ENCODE measurements around the gene RNF207.

RNF207 gene

DNA sequence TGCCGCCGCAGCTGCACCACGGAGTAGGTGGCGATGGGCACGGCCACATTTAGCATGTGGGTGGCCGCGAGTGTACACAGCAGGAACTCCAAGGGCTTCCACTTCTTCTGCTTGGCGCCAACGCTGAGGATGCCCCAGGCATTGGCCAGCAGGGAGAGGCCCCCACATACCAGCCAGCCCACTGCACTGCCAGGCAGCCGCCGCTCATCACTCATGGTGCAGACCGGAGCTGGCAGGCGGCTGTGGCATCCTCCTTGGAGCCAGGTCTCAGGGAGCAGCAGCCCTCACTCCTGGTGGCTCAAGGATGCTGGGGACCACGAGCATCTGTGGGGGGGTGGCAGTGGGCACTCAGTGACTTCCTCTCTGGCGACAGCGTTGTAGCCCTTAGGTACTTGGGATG is 48.8 kb downstream of the RNF207 start:
- POLR2A ChIA-PET: interaction anchor here (0.6 kb wide), 1 partner anchor 23 kb away, joined by 5 read pairs; no protein-coding TSS in a partner anchor
- H3K4me1 ChIP-seq (ENCODE audit: control insufficient read depth, insufficient read depth, low read length): no peaks in the 10 kb centered on the region
- H3K9me3 ChIP-seq (ENCODE audit: control insufficient read depth, insufficient read depth, low read depth, low read length): no peaks in the 10 kb centered on the region
- H3K36me3 ChIP-seq (ENCODE audit: control insufficient read depth in 2 of 2, insufficient read depth in 1 of 2, low read length in 2 of 2): peaks cover 0 to 13% of the 10 kb centered on the region in 2 experiments; a peak in 1 of 3 replicates
- TF ChIP-seq, protein P1, sequence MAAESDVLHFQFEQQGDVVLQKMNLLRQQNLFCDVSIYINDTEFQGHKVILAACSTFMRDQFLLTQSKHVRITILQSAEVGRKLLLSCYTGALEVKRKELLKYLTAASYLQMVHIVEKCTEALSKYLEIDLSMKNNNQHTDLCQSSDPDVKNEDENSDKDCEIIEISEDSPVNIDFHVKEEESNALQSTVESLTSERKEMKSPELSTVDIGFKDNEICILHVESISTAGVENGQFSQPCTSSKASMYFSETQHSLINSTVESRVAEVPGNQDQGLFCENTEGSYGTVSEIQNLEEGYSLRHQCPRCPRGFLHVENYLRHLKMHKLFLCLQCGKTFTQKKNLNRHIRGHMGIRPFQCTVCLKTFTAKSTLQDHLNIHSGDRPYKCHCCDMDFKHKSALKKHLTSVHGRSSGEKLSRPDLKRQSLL (tag by site-specific recombination; IDR thresholded peaks at IDR 0.05): peak; percentile 34; the same call in 1 of the 2 replicates
- no peak for TF ChIP-seq YY2 (tag by site-specific recombination; IDR thresholded peaks at IDR 0.05)
- H3K27ac ChIP-seq (ENCODE audit: extremely low read depth, low read depth, low read length): no peak overlapping the region
- CTCF ChIA-PET: interaction anchor here (2.7 kb wide), 1 partner anchor 7 kb away, joined by 23 read pairs; no protein-coding TSS in a partner anchor
- no peak overlapping the region for H3K4me3 ChIP-seq (ENCODE audit: low read depth, low read length)

DNA sequence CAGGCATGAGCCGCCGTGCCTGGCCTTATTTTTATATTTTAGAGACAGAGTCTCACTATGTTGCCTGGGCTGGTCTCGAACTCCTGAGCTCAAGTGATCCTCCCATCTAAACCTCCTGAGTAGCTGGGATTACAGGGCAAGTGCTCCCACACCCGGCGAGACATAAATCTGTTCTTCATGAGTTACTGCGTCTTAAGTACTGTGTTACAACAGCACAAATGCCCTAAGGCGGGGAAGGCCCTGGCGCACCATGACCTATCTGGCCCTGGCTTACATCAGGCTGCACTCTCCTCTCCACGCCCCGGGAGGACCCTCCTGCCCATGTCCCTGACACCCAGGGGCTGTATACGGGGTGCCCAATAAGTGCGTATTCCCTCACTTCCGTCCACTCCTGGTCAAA is 50.7 kb downstream of the RNF207 start:
- ChIA-PET POLR2A (no interaction called here), CTCF (interaction anchor here (0.6 to 2.7 kb wide), 5 partner anchors 9 to 835 kb away, joined by 3 to 23 read pairs (median 4); no protein-coding TSS in a partner anchor)
- no peak for TF ChIP-seq ZNF335 (tag by site-specific recombination; conservative IDR thresholded peaks at IDR 0.05)
- TF ChIP-seq, protein P2, sequence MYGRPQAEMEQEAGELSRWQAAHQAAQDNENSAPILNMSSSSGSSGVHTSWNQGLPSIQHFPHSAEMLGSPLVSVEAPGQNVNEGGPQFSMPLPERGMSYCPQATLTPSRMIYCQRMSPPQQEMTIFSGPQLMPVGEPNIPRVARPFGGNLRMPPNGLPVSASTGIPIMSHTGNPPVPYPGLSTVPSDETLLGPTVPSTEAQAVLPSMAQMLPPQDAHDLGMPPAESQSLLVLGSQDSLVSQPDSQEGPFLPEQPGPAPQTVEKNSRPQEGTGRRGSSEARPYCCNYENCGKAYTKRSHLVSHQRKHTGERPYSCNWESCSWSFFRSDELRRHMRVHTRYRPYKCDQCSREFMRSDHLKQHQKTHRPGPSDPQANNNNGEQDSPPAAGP (tag by site-specific recombination; IDR thresholded peaks at IDR 0.05): peak; percentile 93
- TF ChIP-seq TCF7L2 (IDR thresholded peaks at IDR 0.05; ENCODE audit: borderline replicate concordance, low read depth, low read length): no peak
- peak; percentile 52 for TF ChIP-seq KLF1 (tag by site-specific recombination; IDR thresholded peaks at IDR 0.05)
- no peaks in the 10 kb centered on the region for H3K9me3 ChIP-seq (ENCODE audit: control insufficient read depth, insufficient read depth, low read depth, low read length)
- H3K27ac ChIP-seq (ENCODE audit: extremely low read depth, low read depth, low read length): no peak overlapping the region
- H3K4me1 ChIP-seq (ENCODE audit: control insufficient read depth, insufficient read depth, low read length): 0 out of 2 replicates have a peak, but pooled peaks cover 2% of the 10 kb centered on the region
- H3K36me3 ChIP-seq (ENCODE audit: control insufficient read depth in 2 of 2, insufficient read depth in 1 of 2, low read length in 2 of 2): peaks cover 0 to 13% of the 10 kb centered on the region in 2 experiments; a peak in 1 of 3 replicates
- no peak overlapping the region for H3K4me3 ChIP-seq (ENCODE audit: low read depth, low read length)

DNA sequence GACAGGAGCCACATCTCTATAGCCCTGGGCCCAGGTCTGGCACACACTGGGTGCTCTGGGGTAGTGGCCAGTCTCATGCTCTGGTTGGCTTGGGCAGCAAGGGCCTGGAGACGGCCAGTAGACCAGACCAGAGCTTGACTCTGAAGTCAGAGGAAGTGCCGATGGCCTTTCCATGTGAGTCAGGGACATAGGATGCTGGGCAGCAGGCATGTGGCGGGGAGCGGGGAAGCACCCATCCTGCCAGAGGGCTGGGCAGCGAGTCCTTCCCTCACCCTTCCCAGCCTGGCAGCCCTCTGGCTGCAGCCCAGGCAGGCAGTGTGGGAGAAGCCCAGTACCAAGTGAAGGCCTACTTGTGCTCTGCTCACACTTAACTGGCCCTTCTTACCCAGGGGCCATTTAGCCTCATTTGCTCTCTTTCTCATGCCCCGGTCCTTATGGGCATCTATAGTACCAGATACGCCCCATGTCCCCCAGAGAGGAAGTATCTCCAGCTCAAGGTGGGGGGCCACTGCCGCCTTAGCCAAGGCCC is 51.7 kb downstream of the RNF207 start:
- Histone ChIP-seq H3K9me3 (ENCODE audit: control insufficient read depth, insufficient read depth, low read depth, low read length) (no peaks in the 10 kb centered on the region), H3K4me1 (ENCODE audit: control insufficient read depth, insufficient read depth, low read length) (0 out of 2 replicates have a peak, but pooled peaks cover 2% of the 10 kb centered on the region), H3K36me3 (ENCODE audit: control insufficient read depth in 2 of 2, insufficient read depth in 1 of 2, low read length in 2 of 2) (peaks cover 0 to 13% of the 10 kb centered on the region in 2 experiments; a peak in 1 of 3 replicates), H3K27ac (ENCODE audit: extremely low read depth, low read depth, low read length) (no peak overlapping the region), H3K4me3 (ENCODE audit: low read depth, low read length) (no peak overlapping the region)
- ChIA-PET POLR2A (no interaction called here), CTCF (interaction anchor here (0.7 to 3.0 kb wide), 7 partner anchors 10 to 661 kb away, joined by 3 to 23 read pairs (median 4); no protein-coding TSS in a partner anchor)
- TF ChIP-seq, protein P3, sequence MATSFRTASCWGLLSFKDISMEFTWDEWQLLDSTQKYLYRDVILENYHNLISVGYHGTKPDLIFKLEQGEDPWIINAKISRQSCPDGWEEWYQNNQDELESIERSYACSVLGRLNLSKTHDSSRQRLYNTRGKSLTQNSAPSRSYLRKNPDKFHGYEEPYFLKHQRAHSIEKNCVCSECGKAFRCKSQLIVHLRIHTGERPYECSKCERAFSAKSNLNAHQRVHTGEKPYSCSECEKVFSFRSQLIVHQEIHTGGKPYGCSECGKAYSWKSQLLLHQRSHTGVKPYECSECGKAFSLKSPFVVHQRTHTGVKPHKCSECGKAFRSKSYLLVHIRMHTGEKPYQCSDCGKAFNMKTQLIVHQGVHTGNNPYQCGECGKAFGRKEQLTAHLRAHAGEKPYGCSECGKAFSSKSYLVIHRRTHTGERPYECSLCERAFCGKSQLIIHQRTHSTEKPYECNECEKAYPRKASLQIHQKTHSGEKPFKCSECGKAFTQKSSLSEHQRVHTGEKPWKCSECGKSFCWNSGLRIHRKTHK (tag by site-specific recombination; IDR thresholded peaks at IDR 0.05): no peak
- no peak for TF ChIP-seq TCF7L2 (IDR thresholded peaks at IDR 0.05; ENCODE audit: borderline replicate concordance, low read depth, low read length)

DNA sequence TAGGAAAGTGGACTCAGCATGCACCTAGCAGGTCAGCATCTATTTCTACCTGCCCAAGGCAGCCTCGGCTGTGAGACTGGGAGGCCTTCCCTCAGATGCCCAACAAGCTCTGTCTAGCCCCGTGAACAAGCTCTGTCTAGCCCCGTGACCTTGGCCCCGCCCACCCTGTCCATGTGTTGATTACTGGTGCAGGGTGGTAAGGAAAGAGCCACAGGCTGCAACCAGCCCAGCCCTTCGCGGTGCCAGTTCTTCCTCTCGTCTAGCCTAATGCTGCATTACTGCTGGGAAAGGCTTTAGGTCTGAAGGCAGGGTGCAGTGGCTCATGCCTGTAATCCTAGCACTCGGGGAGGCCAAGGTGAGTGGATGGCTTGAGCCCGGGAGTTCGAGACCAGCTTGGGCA is 52.8 kb downstream of the RNF207 start:
- Histone ChIP-seq H3K4me1 (ENCODE audit: control insufficient read depth, insufficient read depth, low read length) (0 out of 2 replicates have a peak, but pooled peaks cover 2% of the 10 kb centered on the region), H3K36me3 (ENCODE audit: control insufficient read depth in 2 of 2, insufficient read depth in 1 of 2, low read length in 2 of 2) (peaks cover 0 to 9% of the 10 kb centered on the region in 2 experiments; a peak in 1 of 3 replicates), H3K4me3 (ENCODE audit: low read depth, low read length) (no peak overlapping the region), H3K27ac (ENCODE audit: extremely low read depth, low read depth, low read length) (no peak overlapping the region), H3K9me3 (ENCODE audit: control insufficient read depth, insufficient read depth, low read depth, low read length) (no peaks in the 10 kb centered on the region)
- POLR2A ChIA-PET: interaction anchor here (0.6 kb wide), 1 partner anchor 114 kb away, joined by 3 read pairs; no protein-coding TSS in a partner anchor
- CTCF ChIA-PET: interaction anchor here (0.6 to 3.0 kb wide), 7 partner anchors 9 to 164 kb away, joined by 3 to 12 read pairs (median 3); partner anchors contain the start of gene RPL22
- TF ChIP-seq OSR2 (tag by site-specific recombination; IDR thresholded peaks at IDR 0.05) (no peak), SALL2 (tag by site-specific recombination; IDR thresholded peaks at IDR 0.05; ENCODE audit: borderline replicate concordance) (no peak), ZNF843 (tag by site-specific recombination; IDR thresholded peaks at IDR 0.05) (no peak), ZNF558 (tag by site-specific recombination; IDR thresholded peaks at IDR 0.05) (no peak), ZNF658 (tag by site-specific recombination; IDR thresholded peaks at IDR 0.05) (no peak)
- TF ChIP-seq, protein P4, sequence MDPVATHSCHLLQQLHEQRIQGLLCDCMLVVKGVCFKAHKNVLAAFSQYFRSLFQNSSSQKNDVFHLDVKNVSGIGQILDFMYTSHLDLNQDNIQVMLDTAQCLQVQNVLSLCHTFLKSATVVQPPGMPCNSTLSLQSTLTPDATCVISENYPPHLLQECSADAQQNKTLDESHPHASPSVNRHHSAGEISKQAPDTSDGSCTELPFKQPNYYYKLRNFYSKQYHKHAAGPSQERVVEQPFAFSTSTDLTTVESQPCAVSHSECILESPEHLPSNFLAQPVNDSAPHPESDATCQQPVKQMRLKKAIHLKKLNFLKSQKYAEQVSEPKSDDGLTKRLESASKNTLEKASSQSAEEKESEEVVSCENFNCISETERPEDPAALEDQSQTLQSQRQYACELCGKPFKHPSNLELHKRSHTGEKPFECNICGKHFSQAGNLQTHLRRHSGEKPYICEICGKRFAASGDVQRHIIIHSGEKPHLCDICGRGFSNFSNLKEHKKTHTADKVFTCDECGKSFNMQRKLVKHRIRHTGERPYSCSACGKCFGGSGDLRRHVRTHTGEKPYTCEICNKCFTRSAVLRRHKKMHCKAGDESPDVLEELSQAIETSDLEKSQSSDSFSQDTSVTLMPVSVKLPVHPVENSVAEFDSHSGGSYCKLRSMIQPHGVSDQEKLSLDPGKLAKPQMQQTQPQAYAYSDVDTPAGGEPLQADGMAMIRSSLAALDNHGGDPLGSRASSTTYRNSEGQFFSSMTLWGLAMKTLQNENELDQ (tag by site-specific recombination; IDR thresholded peaks at IDR 0.05; ENCODE audit: low read depth): no peak
- TF ChIP-seq, protein P5, sequence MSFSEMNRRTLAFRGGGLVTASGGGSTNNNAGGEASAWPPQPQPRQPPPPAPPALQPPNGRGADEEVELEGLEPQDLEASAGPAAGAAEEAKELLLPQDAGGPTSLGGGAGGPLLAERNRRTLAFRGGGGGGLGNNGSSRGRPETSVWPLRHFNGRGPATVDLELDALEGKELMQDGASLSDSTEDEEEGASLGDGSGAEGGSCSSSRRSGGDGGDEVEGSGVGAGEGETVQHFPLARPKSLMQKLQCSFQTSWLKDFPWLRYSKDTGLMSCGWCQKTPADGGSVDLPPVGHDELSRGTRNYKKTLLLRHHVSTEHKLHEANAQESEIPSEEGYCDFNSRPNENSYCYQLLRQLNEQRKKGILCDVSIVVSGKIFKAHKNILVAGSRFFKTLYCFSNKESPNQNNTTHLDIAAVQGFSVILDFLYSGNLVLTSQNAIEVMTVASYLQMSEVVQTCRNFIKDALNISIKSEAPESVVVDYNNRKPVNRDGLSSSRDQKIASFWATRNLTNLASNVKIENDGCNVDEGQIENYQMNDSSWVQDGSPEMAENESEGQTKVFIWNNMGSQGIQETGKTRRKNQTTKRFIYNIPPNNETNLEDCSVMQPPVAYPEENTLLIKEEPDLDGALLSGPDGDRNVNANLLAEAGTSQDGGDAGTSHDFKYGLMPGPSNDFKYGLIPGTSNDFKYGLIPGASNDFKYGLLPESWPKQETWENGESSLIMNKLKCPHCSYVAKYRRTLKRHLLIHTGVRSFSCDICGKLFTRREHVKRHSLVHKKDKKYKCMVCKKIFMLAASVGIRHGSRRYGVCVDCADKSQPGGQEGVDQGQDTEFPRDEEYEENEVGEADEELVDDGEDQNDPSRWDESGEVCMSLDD (tag by site-specific recombination; IDR thresholded peaks at IDR 0.05): no peak

Data from HEK293 (cell line).